Suppressor macrophage (primary cell): ENCODE measurements around the gene ST6GALNAC4.

Source experiments
- DNase-seq, 4 experiments: peaks; one replicate each; pipeline ENCODE4 v3.0.0-alpha.2; 2020 to 2022

Gene ST6GALNAC4

GRCh38 chr9:127910613-127911205 lies 6.1 kb downstream of the ST6GALNAC4 start:
- peak in 1 of 4 experiments; percentile 17 for DNase-seq

- peak in 1 of 4 experiments; percentile 1 for DNase-seq
These were observed 7.0 kb downstream of the ST6GALNAC4 start for GRCh38 chr9:127909839-127910273.

- peak in 1 of 4 experiments; percentile 0 for DNase-seq
These were observed 8.2 kb downstream of the ST6GALNAC4 start for GRCh38 chr9:127908660-127908926.

- DNase-seq, result peak in 1 of 4 experiments; percentile 1
These were observed 8.8 kb downstream of the ST6GALNAC4 start for GRCh38 chr9:127907867-127908659.

GRCh38 chr9:127905788-127906191 lies 11.1 kb downstream of the ST6GALNAC4 start:
- peak in 1 of 4 experiments; percentile 1 for DNase-seq

GRCh38 chr9:127905004-127905728 lies 11.7 kb downstream of the ST6GALNAC4 start:
- peak; percentile 28 to 73 (median 61) for DNase-seq

- peak; percentile 37 to 69 (median 54) for DNase-seq
These were observed 12.3 kb downstream of the ST6GALNAC4 start for GRCh38 chr9:127904561-127905003.

GRCh38 chr9:127903557-127904475 lies 13.0 kb downstream of the ST6GALNAC4 start:
- peak; percentile 30 to 75 (median 60) for DNase-seq

- peak; percentile 82 to 97 (median 89) for DNase-seq
These were observed 17.5 kb downstream of the ST6GALNAC4 start, which contains the start of gene ST6GALNAC6 for GRCh38 chr9:127899128-127899943. Gene ST6GALNAC6, minus strand, starts transcription at chr9:127899603. Its CDS starts 1,622 bp downstream, at chr9:127897981.

GRCh38 chr9:127898433-127899127 lies 18.3 kb downstream of the ST6GALNAC4 start:
- peak in 3 of 4 experiments; percentile 40 to 64 (median 49) for DNase-seq

- peak; percentile 72 to 88 (median 88) for DNase-seq
These were observed 19.6 kb downstream of the ST6GALNAC4 start for GRCh38 chr9:127897193-127897692.

GRCh38 chr9:127896395-127897192 lies 20.2 kb downstream of the ST6GALNAC4 start:
- no peak for DNase-seq

- DNase-seq, result no peak
These were observed 21.0 kb downstream of the ST6GALNAC4 start for GRCh38 chr9:127895811-127896210.

GRCh38 chr9:127893392-127893791 lies 23.4 kb downstream of the ST6GALNAC4 start:
- no peak for DNase-seq

- DNase-seq, result no peak
These were observed 24.0 kb downstream of the ST6GALNAC4 start for GRCh38 chr9:127892831-127893230.

GRCh38 chr9:127890053-127890452 lies 26.8 kb downstream of the ST6GALNAC4 start:
- no peak for DNase-seq

GRCh38 chr9:127887792-127888191 lies 29.0 kb downstream of the ST6GALNAC4 start:
- DNase-seq, result no peak

- no peak for DNase-seq
These were observed 30.4 kb downstream of the ST6GALNAC4 start for GRCh38 chr9:127886401-127886972.
